HepG2 (cell line): ENCODE data around the gene LRRC8D. TPM values are rescaled to one million over a fixed set of nuclear protein-coding genes. Genes with fewer than 3 reads are reported as not detected.

Source experiments
- ATAC-seq: fragments of 200-7000 bp; cut with Tn5 transposase; 3 replicates; pipeline ENCODE4 v1.9.1; 2020; ENCODE audit warnings: mild to moderate bottlenecking, moderate library complexity
- BruUV-seq: library from RNA; stranded (reverse); fragments of 400-500 nt; replicated peaks from 2 replicates; lab custom pipeline; 2021; lab: Mats Ljungman, UMichigan
- CTCF ChIA-PET: fragments of 300-600 bp; formaldehyde crosslinking; extraction: SDS; loops from one replicate; lab custom pipeline; 2021; ENCODE audit warnings: low total read pairs, inconsistent platforms, low intra/inter-chr PET ratio; lab: Yijun Ruan, JAX
- POLR2A ChIA-PET: fragments of 350-600 bp; sonication (Branson Sonifier 250); formaldehyde crosslinking; loops from one replicate; lab custom pipeline; 2020; ENCODE audit warnings: antibody characterized with exemption, inconsistent platforms; lab: Yijun Ruan, JAX
- DNase-seq: peaks from one replicate; pipeline ENCODE4 v3.0.0-alpha.2; 2015; ENCODE audit warnings: low spot score
- FAIRE-seq: peaks from 3 replicates; lab custom pipeline; 2011; peaks lifted over from hg19 to GRCh38; lab: Jason Lieb, UNC
- H2AFZ ChIP-seq: one replicate; pipeline ENCODE4 v1.6.1; 2011; ENCODE audit warnings: low read length, inconsistent platforms
- H3K27ac ChIP-seq: fragments of 300-600 bp; 3 replicates; pipeline ENCODE4 v1.8.0; 2011; ENCODE audit warnings: mixed run types, mild to moderate bottlenecking, mixed read lengths, low read length, inconsistent platforms; ENCODE audit not compliant: insufficient read depth; ENCODE audit errors: extremely low read length
- H3K27me3 ChIP-seq, 2 experiments: fragments of 200-600 bp in 1 of 2; 2 replicates in 1 of 2; 3 replicates in 1 of 2; pipeline versions ENCODE4 v1.6.0 to v1.8.0; 2011; ENCODE audit warnings: low read length in 2 of 2, mild to moderate bottlenecking in 2 of 2, moderate library complexity in 2 of 2, inconsistent platforms in 1 of 2; ENCODE audit not compliant: insufficient read depth in 2 of 2, control insufficient read depth in 1 of 2
- H3K36me3 ChIP-seq, 2 experiments: fragments of 200-600 bp in 1 of 2; replicated peaks in 1 of 2; 2 replicates in 1 of 2; 3 replicates in 1 of 2; pipeline versions ENCODE4 v1.5.1 to v1.8.0; 2011; ENCODE audit warnings: low read length in 2 of 2, inconsistent platforms in 1 of 2; ENCODE audit not compliant: insufficient read depth in 2 of 2, control insufficient read depth in 1 of 2
- H3K4me1 ChIP-seq: 2 replicates; pipeline ENCODE4 v1.5.1; 2012; ENCODE audit warnings: low read length, inconsistent platforms; ENCODE audit not compliant: insufficient read depth
- H3K4me2 ChIP-seq: 2 replicates; pipeline ENCODE4 v1.6.0; 2011; ENCODE audit warnings: low read depth, low read length, inconsistent platforms
- H3K4me3 ChIP-seq, 3 experiments: fragments of 200-600 bp in 1 of 3; sonication (generic), shearing (Covaris generic) in 1 of 3; replicated peaks in 1 of 3; 2 replicates each; pipeline ENCODE4 v1.5.1; 2011 to 2016; ENCODE audit warnings: low read length in 3 of 3, inconsistent platforms in 2 of 3, low read depth in 2 of 3, mild to moderate bottlenecking in 2 of 3, control low read depth in 1 of 3, mixed read lengths in 1 of 3; ENCODE audit not compliant: insufficient read depth in 1 of 3
- H3K79me2 ChIP-seq: one replicate; pipeline ENCODE4 v1.6.1; 2011; ENCODE audit warnings: low read length, inconsistent platforms; ENCODE audit not compliant: insufficient read depth
- H3K9ac ChIP-seq: 2 replicates; pipeline ENCODE4 v1.6.0; 2011; ENCODE audit warnings: mild to moderate bottlenecking, low read depth, low read length, inconsistent platforms; ENCODE audit not compliant: insufficient read depth
- H3K9me3 ChIP-seq: 2 replicates; pipeline ENCODE4 v1.5.1; 2012; ENCODE audit warnings: mild to moderate bottlenecking, low read length
- H4K20me1 ChIP-seq: 2 replicates; pipeline ENCODE4 v1.6.0; 2011; ENCODE audit warnings: inconsistent platforms, mild to moderate bottlenecking, low read length, moderate library complexity; ENCODE audit not compliant: insufficient read depth
- GABPB1 ChIP-seq: IDR thresholded peaks from 2 replicates; pipeline ENCODE4 v1.6.1; 2016; ENCODE audit warnings: mild to moderate bottlenecking, missing genetic modification reagents, moderate library complexity, missing compliant biosample characterization
- HIVEP1 ChIP-seq: sonication (generic); formaldehyde crosslinking; IDR thresholded peaks from 2 replicates; pipeline ENCODE4 v1.4.0; 2020; ENCODE audit warnings: mild to moderate bottlenecking, missing genetic modification reagents
- KLF13 ChIP-seq: sonication (generic); formaldehyde crosslinking; IDR thresholded peaks from 2 replicates; pipeline ENCODE4 v1.4.0; 2020; ENCODE audit warnings: mild to moderate bottlenecking, missing genetic modification reagents
- NR2F2 ChIP-seq: IDR thresholded peaks from 2 replicates; pipeline ENCODE4 v1.6.1; 2012; ENCODE audit warnings: low read depth, inconsistent platforms, borderline replicate concordance
- PRMT3 ChIP-seq: sonication (generic); formaldehyde crosslinking; IDR thresholded peaks from 2 replicates; pipeline ENCODE4 v1.8.1; 2022; ENCODE audit warnings: low read depth, mild to moderate bottlenecking, moderate library complexity, missing genetic modification reagents, borderline replicate concordance
- PTBP1 ChIP-seq: fragments of 200-400 bp; formaldehyde crosslinking; IDR thresholded peaks from 2 replicates; pipeline ENCODE4 v1.6.1; 2018; ENCODE audit warnings: low read length, low read depth; ENCODE audit not compliant: poor library complexity, severe bottlenecking
- TMF1 ChIP-seq: sonication (generic); formaldehyde crosslinking; IDR thresholded peaks from 2 replicates; pipeline ENCODE4 v1.8.1; 2022; ENCODE audit warnings: low read depth, missing genetic modification reagents
- ZBTB7B ChIP-seq: sonication (generic); formaldehyde crosslinking; IDR thresholded peaks from 2 replicates; pipeline ENCODE4 v1.4.0; 2020; ENCODE audit warnings: missing genetic modification reagents
- ZNF260 ChIP-seq: sonication (generic); formaldehyde crosslinking; IDR thresholded peaks from 2 replicates; pipeline ENCODE4 v1.4.0; 2020; ENCODE audit warnings: missing genetic modification reagents, low read depth, mild to moderate bottlenecking, borderline replicate concordance
- WGBS: methylation state at CpG from one replicate; pipeline ENCODE4 v1.1.6; 2017; ENCODE audit warnings: low lambda C conversion rate; 5-methylcytosine and 5-hydroxymethylcytosine counted together
- in situ Hi-C: cut with HindIII; loops from 2 replicates; pipeline ENCODE4 v1.10.0; 2017; ENCODE audit warnings: low pct_unique_long_range_greater_than_20kb; ENCODE audit not compliant: extremely low pct_ligation_motif_present
- intact Hi-C: fragments of 100-400 bp; cut with micrococcal nuclease; formaldehyde crosslinking; loops from one replicate; pipeline ENCODE4 v1.10.0; 2022; ENCODE audit not compliant: unreplicated experiment
- polyA plus RNA-seq, 8 experiments: library from polyadenylated mRNA; depleted of rRNA in 3 of 8; stranded (reverse) in 7 of 8; unstranded in 1 of 8; fragments of >200 nt; fragmentation: Illumina TruSeq in 4 of 8; extraction: Trizol in 4 of 8; gene quantifications; 2 replicates each; pipeline versions ENCODE4 v1.2.1 to v1.2.3, GENCODE V29; 2011 to 2016; ENCODE audit warnings: low read depth in 4 of 8, missing spikeins in 1 of 8, mixed read lengths in 1 of 8; ENCODE audit not compliant: insufficient read depth in 1 of 8
- total RNA-seq, 5 experiments: library from RNA; depleted of rRNA; stranded (reverse); fragments of >200 nt; fragmentation: Illumina TruSeq; extraction: Trizol; gene quantifications; 2 replicates each; pipeline ENCODE4 v1.2.3, GENCODE V29; 2016; ENCODE audit warnings: low read depth in 1 of 5

The LRRC8D gene
- total and polyA plus RNA-seq, 2 of the 13 experiments (the other 11 are each of a cell fraction or from before 2014, with no cell fraction given) = 29.9 to 45.5 TPM

DNA sequence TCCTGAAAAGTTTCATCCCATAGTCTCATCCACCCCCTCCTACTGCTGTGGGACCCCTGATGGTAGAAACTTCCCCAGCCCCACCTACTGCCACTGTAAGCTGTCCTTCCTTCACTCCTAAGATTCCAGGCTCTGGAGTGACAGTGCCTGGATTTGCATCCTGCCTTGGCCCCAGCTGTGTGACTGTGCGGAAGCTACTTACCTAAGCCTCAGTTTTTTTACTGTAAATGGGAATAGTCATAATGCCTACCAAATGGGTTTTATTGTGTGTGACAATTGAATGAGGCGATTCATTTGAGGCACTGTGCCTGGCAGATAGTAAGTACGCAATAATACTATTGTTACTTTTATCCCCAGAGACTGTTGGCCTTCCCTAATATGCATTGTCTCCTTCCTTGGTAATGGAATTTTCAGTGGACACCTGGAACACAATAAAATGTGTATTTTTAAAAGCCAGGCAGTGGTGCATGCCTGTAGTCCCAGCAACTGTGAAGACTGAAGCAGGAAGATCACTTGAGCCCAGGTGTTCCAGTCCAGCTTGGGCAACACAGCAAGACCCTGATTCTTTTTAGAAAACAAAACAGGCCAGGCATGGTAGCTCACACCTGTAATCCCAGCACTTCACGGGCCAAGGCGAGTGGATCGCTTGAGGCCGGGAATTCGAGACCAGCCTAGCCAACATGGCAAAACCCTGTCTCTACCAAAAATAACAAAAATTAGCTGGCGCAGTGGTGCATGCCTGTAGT, 119.0 kb downstream of the LRRC8D start:
- Histone ChIP-seq H3K9ac (no peak overlapping the region), H2AFZ (no peak overlapping the region), H3K4me1 (peaks cover 76% of the 10 kb centered on the region), H3K79me2 (no peaks in the 10 kb centered on the region), H3K9me3 (no peaks in the 10 kb centered on the region), H3K4me3 (no peak overlapping the region), H4K20me1 (no peaks in the 10 kb centered on the region), H3K27me3 (no peaks in the 10 kb centered on the region), H3K27ac (peak overlapping the region; percentile 67), H3K36me3 (peaks cover 2 to 12% of the 10 kb centered on the region in 2 experiments), H3K4me2 (no peak overlapping the region)
- POLR2A ChIA-PET = no interaction called here
- CTCF ChIA-PET = no interaction called here
- ATAC-seq (no peak), FAIRE-seq (no peak), DNase-seq (no peak)
- intact Hi-C loops = no loop called here
- TF ChIP-seq ZBTB7B (CRISPR knock-in tag) (no peak), KLF13 (CRISPR knock-in tag) (no peak), ZNF260 (no peak), HIVEP1 (no peak), PTBP1 (no peak), TMF1 (CRISPR knock-in tag) (no peak), GABPB1 (CRISPR knock-in tag) (no peak), NR2F2 (no peak), PRMT3 (CRISPR knock-in tag) (no peak)
- WGBS = 98% methylated on average over 9 of the region's 9 CpGs
- no TSS peak for BruUV-seq
- in situ Hi-C loops = no loop called here
